GM12892 (cell line): ENCODE measurements around the gene FRY.
"Not testable (repeated sequence)": the region's sequence is repeated elsewhere in the genome, so short reads cannot be mapped to it uniquely, and the experiment has no call there.

Experiments used
- DNase-seq: peaks from one replicate; pipeline ENCODE4 v3.0.0; 2011; ENCODE audit not compliant: insufficient read length
- FAIRE-seq: peaks from 2 replicates; lab custom pipeline; 2011; peaks lifted over from hg19 to GRCh38; lab: Jason Lieb, UNC
- POLR2A ChIP-seq: IDR thresholded peaks from 2 replicates; pipeline ENCODE4 v1.6.1; 2011; ENCODE audit warnings: low read depth, low read length, control low read depth
- POLR2AphosphoS5 ChIP-seq: IDR thresholded peaks from 2 replicates; pipeline ENCODE4 v1.6.1; 2011; ENCODE audit warnings: low read depth, low read length, control low read depth
- TAF1 ChIP-seq: IDR thresholded peaks from 2 replicates; pipeline ENCODE4 v1.6.1; 2011; ENCODE audit warnings: low read depth, mild to moderate bottlenecking, control low read depth, low read length, borderline replicate concordance

FRY gene

DNA sequence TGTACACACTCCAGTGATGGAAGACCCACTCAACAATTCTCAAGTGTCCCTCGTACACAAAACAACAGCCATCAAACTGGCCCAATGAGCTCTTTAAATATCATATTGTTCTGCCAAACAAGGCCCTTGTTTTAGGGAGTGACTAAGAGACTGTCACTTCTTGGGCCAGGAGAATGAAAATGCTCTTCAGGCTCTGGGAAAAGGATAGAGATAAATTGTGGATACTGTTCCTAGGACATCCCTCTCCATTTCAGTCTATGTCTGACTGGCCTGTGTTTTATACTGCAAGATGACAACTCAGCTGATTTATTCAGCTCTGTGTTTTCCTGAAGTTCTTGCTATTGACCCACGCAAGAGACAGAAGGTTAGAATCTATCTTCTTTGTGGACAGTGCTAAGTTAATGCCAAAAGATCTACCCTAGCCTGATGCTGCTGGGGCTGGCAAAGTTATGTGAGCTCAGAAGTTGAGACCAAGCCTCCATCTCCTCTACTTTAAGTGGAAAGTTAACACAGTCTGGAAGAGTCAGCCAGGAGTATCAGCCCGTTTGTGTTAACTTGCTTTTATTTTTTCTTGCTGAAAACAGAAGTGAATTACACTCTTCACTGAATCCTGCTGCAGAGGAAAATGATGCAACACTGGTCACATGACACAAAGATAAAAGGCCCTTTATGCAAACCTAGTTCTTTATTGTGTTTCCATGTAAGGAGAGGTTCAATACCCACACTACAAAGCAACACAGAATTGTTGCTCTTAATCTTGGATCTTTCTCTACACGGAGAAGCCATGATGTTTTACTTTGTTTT is 14.6 kb downstream of the FRY start:
- TF ChIP-seq POLR2A = no peak
- no peak for TF ChIP-seq TAF1
- TF ChIP-seq POLR2AphosphoS5 = no peak
- DNase-seq (no peak), FAIRE-seq (no peak)

DNA sequence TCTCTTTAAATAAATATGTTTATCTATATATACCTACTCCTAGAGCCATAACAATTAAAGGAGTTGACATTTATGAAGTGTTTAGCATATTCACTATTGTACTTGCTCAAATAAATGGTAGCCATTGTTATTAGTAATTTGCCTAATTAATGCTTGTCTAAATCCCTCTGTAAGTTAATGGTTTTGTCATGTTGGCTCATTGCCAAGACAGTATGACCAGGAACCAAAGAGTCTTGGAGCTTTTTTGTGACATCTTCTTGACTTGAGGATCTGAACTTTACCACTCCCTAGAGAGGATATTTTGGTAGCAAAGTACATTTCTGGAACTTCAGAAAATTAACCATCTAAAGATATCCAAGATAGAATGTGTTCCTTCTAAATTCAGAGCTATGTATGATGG is 15.5 kb downstream of the FRY start:
- no peak for DNase-seq
- FAIRE-seq = no peak
- no peak for TF ChIP-seq POLR2AphosphoS5
- TF ChIP-seq POLR2A = no peak
- TF ChIP-seq TAF1 = no peak

GRCh38 chr13:32047793-32048192 is 16.2 kb downstream of the FRY start:
- FAIRE-seq (no peak), DNase-seq (no peak)
- no peak for TF ChIP-seq POLR2A
- no peak for TF ChIP-seq POLR2AphosphoS5
- no peak for TF ChIP-seq TAF1

DNA sequence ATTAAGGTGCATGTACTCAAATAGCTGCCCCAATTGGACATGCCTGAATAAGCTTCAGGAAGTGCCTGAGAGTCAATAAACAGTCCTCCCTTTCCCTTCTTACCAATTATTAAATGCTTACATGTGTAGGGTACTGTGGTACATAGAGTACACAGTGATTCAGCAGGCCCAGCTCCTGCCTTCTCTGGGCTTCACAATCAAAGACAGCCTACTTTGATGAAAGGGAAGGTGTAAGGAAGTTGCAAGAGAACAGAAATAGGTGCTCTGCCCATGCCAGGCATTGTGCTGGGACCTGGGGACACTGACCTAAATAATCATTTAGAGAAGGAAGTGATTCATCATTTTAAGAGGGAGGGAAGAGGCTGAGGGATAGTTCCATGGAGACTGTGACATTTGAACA is 17.2 kb downstream of the FRY start:
- FAIRE-seq (no peak), DNase-seq (no peak)
- TF ChIP-seq TAF1 = no peak
- no peak for TF ChIP-seq POLR2A

GRCh38 chr13:32051156-32051555 is 19.6 kb downstream of the FRY start:
- DNase-seq (no peak), FAIRE-seq (no peak)
- no peak for TF ChIP-seq POLR2A
- no peak for TF ChIP-seq POLR2AphosphoS5
- TF ChIP-seq TAF1 = no peak

DNA sequence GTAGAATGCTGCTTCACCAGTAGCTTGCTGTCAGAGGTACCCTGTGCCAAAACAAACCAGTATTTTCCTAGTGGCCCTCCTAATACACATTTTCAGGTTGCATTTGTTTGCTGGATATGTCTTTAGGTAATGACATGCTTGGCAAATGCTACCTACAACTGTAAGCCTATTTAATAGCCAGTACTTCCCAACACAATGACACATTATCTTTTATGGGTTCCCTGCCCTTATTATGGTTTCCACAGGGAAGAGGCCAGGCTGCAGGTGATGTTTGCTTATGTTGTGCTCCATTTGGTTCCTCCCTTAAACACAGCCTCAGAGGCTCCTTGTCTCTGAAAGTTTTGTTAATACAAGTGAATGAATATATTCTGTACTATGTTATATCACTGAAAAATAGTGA is 24.7 kb downstream of the FRY start:
- no peak for DNase-seq
- FAIRE-seq = no peak
- no peak for TF ChIP-seq POLR2AphosphoS5
- TF ChIP-seq POLR2A = no peak
- no peak for TF ChIP-seq TAF1

DNA sequence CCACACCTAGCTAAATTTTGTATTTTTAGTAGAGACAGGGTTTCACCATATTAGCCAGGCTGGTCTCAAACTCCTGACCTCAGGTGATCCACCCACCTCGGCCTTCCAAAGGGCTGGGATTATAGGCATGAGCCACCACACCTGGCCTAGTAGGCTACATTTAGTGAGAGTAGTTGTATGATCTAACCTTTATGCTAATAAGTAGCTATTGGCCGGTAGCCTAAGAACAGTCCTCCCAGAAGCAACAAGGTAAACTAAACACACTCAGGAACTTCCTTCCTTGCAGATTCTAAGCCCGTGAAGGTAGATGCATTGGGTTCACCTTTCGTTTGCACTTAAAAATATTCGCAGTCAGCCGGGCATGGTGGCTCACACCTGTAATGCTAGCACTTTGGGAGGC is 25.8 kb downstream of the FRY start:
- not testable (repeated sequence) for FAIRE-seq, DNase-seq

GRCh38 chr13:32059511-32059984 is 28.0 kb downstream of the FRY start:
- TF ChIP-seq POLR2A (no peak), POLR2AphosphoS5 (no peak), TAF1 (no peak)
- no peak for DNase-seq
- FAIRE-seq = no peak

GRCh38 chr13:32060401-32060878 is 28.9 kb downstream of the FRY start:
- TF ChIP-seq POLR2AphosphoS5 (no peak), POLR2A (no peak), TAF1 (no peak)
- DNase-seq = no peak
- no peak for FAIRE-seq

- TF ChIP-seq POLR2AphosphoS5 (no peak), TAF1 (no peak), POLR2A (no peak)
- DNase-seq (no peak), FAIRE-seq (no peak)
Measured at GRCh38 chr13:32063619-32064233, 32.2 kb downstream of the FRY start.

GRCh38 chr13:32067149-32067961 is 35.8 kb downstream of the FRY start:
- DNase-seq = no peak
- FAIRE-seq = no peak
- no peak for TF ChIP-seq TAF1
- TF ChIP-seq POLR2AphosphoS5 = no peak
- no peak for TF ChIP-seq POLR2A
